ENCODE results near the gene DNM2.

DNA sequence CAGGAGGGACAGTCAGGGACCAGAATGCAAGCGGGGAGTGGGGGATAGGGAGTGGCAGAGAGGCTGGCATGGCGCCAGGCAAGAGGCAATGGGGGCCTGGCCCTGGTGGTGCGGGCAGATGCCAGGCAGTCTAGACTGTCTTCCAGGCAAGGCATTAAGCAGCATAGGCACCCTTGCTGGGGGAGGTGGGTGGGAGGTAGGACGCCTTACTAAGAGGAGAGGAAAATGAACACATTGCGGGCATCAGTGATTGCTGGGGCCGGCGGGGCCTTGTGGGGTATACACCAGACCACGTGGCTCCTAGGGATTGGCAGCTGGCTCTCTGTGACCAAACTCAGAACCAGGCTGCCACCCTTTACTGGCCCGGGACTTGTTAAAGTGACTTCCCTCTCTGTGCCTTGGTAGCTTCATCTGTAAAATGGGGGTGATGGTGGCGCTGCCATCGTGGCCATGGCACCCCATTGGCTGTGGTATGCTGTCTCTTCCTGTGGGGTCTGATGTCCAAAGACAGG lies 46.0 kb downstream of the DNM2 start:
- no peak for TF ChIP-seq CTCF (IDR thresholded peaks at IDR 0.05; ENCODE audit: low read depth, low read length)
- TF ChIP-seq EZH2phosphoT487 (IDR thresholded peaks at IDR 0.05; ENCODE audit: low read depth): no peak

Measured in OCI-LY3 (cell line).